HG02588 (cell line): Measurements from ENCODE around the gene C1orf53.

Experiments
- ATAC-seq: cut with Tn5 transposase; IDR thresholded peaks from one replicate; pipeline ENCODE4 v1.9.1; 2021; ENCODE audit warnings: mild to moderate bottlenecking, moderate library complexity; ENCODE audit not compliant: unreplicated experiment

The C1orf53 gene

DNA sequence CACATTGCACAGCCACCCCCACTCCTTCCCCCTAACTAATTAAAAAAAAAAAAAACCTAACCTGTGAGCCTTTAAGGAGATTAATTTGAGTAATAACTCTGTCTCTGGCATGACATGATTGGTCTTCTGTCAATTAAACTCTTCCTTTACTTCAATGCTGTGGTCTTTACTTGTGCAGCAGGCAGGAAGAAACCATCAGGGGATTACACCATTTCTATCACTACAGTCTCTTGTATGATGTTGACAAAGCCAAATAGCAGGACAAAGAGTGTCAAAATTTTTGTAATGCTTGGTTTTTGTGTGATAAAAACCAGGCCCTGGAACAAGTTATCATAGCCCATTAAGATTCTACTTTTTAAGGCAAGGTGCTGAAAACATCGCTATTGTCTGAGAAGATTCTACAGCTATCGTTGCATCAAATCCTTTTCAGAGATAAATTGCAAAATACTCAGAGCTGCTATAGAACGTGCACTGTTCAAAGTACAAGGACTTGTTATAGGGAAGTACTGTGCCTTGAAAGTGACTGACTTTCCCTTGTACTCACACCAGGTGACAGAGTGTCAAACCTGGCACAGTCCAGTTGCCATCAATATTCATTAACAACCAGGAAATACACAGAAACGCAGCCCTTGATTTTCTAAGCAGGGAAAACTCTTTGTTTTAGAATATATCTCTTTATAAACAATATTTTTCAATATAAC lies 52.4 kb downstream of the C1orf53 start:
- no peak for ATAC-seq

DNA sequence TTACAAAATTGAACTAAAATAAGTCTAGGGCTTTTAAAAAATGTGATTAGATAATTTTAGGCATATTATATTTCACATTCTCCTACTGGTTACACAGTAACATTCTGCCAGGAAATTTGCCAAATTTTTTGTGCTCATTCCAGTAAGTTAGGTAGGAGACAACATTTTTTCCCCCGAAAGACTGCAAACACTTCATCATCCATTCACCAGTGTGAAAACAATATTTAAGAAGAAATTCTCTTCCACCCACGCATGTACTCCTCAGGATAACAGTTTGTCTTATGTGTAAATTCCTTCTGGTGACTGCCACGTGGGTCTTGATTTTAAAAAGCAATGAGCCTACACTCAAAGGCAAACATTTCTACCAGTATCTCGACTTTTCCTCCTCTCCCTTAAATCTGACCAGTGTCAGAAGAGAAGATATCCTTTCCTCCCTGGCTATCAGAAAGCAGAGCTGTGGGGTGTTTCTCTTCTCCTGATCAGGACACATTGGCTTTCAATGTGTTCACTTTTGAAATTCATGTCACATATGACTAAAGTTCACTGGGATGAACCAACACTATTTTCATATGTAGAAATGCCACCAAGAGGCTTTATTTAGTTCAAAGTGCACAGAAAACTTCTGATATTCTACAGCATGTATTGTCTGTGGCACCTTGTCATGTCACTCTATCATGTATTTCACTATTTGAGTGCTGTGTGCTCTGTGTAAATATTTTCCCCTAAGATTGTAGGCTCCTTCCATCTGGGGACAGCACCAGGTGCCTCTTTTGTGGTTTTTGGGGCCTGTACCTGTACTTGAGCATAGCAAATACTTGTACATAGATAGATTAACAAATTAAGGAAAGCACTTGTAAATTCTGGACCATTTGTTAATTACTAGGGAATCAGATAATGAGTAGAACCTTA lies 53.3 kb downstream of the C1orf53 start:
- no peak for ATAC-seq
